ENCODE results near the gene CLSTN3.

CLSTN3 gene

GRCh38 chr12:7129872-7130691, at the start of gene CLSTN3:
Gene CLSTN3 (plus strand): TSS chr12:7130371. CDS start chr12:7130649, 278 bp downstream.
- DNase-seq (ENCODE audit: low read depth in 1 of 2, low spot score in 1 of 2), result peak; percentile 72 to 78

DNA sequence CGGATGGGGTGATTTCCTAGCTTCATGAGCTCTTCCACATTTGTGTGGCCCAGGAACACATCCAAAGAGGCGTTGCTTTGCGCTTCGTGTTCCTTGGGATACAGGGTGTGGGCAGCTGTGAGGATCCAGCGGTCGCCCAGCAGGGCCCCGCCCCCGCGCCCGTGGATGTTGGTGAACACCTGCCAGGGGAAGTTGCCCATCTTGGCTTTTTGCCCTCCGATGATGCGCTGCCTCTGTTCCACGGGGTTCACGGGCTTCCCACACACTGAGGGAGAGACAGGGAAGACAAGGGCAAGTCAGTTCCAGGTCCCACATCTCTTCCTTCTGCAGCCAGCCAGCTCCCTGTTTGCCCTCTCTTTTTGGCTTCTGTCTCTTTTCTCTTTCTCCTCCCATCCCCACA, 49.1 kb upstream of the CLSTN3 start:
- no peak for DNase-seq (ENCODE audit: low read depth in 1 of 2, low spot score in 1 of 2)

- no peak for DNase-seq (ENCODE audit: low read depth in 1 of 2, low spot score in 1 of 2)
These were observed 47.0 kb upstream of the CLSTN3 start for GRCh38 chr12:7083125-7083524.

DNA sequence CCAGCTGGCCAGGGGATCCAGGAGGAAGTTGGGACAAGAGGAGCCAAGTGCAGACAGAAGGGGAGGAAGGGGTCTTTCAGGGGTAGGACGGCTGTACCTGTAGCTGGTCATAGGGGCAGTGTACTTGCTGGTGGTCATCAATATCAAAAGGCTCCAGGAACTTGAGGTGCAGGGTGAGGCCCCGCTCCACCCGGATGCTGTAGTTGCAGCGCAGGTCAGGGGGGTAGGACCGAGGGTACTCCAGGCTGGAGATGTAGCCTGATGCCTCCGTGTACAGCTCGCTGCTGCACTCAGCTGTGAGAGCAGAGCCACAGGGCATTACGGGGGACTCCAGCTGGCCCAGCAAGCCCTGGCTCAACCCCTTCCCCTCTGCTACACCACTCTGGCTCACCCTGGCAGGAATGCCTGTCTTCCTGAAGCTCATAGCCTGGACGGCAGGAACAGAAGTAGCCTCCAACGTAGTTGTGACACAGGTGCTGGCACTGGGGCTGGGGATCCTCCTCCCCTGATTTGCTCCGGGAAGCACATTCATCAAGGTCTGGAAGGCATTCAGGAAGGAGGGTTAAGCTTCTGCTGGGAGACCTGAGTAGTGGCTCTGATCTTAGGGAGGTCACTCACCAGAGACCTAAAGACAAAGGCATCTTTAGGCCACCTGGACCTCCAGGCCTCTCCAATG, 40.8 kb upstream of the CLSTN3 start:
- no peak for DNase-seq (ENCODE audit: low read depth in 1 of 2, low spot score in 1 of 2)

DNA sequence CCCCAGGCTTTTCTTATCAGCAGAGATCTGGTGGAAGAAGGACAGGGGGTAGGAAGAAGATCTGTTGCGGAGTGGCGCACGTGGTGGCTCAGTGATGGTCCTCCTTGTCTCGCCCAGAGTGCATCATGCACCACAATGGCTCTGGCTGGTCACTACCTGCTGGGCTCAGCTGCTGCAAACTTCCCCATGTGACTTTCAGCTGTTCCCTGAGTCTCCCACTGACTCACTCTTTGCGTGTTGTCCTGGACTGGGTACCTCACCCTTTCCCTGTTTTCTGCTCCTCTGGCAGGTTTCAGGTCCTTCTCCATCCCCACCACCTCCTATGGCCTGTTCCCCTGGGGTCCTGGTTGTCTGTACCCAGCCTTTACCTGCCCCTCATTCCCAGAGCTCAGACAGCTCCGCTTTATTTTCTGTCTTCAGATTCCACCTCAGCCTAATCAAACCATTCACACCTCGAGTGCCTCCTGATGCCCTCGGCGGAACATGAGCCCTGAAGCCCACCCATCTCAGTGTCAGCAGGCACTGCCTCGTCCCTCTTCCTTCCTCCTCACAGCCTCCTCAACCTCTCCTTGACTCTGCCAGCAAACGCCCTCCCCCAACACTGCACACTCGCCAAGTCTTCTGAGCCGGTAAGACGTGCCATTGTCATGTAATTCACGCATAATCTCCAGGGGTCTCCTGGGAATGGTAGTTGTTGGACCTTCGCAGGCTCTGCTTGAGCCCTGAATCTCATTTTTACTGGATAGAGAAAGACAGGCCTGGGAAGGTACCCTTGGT, 39.8 kb upstream of the CLSTN3 start:
- no peak for DNase-seq (ENCODE audit: low read depth in 1 of 2, low spot score in 1 of 2)

DNA sequence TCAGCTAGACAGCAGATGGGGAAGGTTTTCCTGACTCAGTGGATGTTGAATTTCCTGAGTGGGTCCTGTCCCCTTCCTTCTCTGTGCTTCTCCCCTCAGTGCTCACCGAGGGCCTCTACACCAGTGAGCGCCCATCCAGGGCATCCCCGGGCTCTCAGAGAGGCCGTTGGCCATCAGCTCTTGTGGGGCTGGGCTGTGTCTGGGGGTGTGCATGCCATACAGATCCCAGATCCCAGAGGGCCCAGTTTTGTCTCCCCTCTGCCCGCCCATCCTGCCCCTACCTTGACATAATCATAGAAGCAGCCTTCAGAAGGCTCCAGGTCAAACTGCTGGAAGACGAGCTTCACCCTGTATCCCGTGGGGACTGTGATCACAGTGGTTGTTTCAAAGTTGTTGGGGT, 39.0 kb upstream of the CLSTN3 start:
- DNase-seq (ENCODE audit: low read depth in 1 of 2, low spot score in 1 of 2), result no peak

GRCh38 chr12:7091660-7092228, 38.4 kb upstream of the CLSTN3 start:
- DNase-seq (ENCODE audit: low read depth in 1 of 2, low spot score in 1 of 2), result no peak

DNA sequence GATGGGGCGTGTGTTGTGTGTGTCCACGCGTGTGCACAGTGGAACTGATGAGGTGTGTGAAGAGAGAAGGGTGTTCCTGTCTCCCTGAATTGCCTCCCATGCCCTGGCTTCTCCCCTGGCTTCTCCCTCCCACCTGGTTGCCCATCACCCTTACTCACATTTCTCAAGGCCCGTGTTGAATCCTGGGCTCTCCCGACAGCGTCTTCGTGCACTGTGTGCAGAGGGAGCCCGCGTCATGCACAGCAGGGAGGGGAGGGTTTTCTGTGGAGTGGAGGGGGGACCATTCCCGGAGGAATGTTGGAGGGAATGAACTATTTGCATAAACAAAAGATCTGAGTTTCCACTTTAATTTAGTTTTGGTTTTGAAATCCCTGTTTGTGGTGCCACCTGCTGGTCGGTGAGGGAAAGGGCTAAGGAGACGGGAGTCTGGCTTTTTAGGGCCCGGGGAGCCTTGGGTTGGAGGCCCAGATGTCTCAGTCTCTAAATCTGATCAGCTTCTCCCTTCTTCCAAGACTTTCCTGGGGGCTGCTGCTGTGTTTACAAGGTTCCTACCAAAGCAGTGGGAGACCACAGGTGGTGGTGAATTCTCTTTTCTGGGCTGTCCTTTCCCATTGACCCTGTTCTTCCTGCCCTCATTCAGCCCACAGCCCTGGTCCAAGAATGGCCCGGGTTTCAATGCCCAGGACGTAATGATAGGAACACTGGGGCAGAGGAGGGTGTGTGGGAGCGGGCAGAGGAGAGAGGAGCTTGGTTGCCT, 37.8 kb upstream of the CLSTN3 start, which contains the start of gene C1R:
TSS of gene C1R (minus strand) at position 217 of the 757 bp plus-strand sequence. CDS start at position 160, 57 bp downstream.
- peak; percentile 38 to 45 for DNase-seq (ENCODE audit: low read depth in 1 of 2, low spot score in 1 of 2)

GRCh38 chr12:7092986-7093460, 37.1 kb upstream of the CLSTN3 start:
- DNase-seq (ENCODE audit: low read depth in 1 of 2, low spot score in 1 of 2), result no peak

- DNase-seq (ENCODE audit: low read depth in 1 of 2, low spot score in 1 of 2), result no peak
These were observed 36.7 kb upstream of the CLSTN3 start for GRCh38 chr12:7093486-7093885.

DNA sequence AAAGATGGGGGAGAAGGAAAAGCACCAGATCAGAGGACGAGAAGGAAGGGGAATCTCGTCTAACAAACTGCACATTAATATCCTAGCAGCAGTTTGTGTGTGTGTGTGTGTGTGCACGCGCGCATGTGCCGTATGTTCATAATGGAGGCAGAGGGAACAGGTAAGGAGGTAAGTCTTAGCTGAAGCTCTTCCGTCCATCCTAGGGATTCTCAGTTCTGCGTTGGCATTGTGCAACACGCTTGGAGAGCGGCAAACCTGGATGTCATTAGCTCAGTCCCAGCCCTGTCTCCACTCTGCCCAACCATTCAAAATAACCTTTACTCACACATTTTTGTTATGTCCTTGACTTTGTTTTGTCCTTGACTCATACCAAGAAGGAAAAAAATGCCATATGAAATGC, 36.3 kb upstream of the CLSTN3 start:
- DNase-seq (ENCODE audit: low read depth in 1 of 2, low spot score in 1 of 2), result no peak

GRCh38 chr12:7096006-7096932, 33.9 kb upstream of the CLSTN3 start:
- DNase-seq (ENCODE audit: low read depth in 1 of 2, low spot score in 1 of 2), result no peak

- no peak for DNase-seq (ENCODE audit: low read depth in 1 of 2, low spot score in 1 of 2)
These were observed 33.2 kb upstream of the CLSTN3 start for GRCh38 chr12:7096979-7097378.

DNA sequence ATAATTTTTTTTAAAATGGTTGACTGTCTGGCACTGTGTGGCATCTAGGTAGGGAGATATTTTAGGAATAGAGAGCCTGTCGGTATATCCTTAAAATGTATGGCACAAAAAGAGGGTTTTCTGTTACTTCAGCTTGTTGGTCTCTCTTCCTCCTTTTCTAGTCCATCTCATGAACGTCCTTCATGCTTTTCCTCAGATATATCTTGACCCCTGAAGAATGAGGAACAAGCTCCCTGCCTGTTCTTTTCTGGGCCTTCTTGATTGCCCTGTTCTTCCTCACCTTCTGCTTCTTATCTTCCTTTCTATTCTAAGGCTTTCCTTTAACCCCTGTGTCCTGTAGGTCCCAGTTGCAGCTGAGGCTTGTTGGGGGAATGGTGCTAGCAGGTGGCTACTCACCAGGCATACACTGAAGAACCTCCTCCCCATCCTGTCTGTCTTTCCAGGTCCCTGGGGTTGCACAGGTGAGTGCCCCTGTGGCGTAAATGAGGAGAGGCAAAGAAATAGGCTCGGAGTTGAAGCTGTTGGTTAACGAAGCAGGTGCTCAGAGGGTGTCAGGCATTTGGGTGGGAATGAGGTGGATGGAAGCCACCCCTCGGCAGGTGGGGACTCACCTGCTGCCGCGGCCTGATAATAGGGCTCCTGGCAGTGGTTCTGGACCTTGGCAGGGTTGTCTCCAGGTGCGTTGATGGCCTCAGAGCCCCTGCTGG, 30.7 kb upstream of the CLSTN3 start:
- DNase-seq (ENCODE audit: low read depth in 1 of 2, low spot score in 1 of 2), result no peak

DNA sequence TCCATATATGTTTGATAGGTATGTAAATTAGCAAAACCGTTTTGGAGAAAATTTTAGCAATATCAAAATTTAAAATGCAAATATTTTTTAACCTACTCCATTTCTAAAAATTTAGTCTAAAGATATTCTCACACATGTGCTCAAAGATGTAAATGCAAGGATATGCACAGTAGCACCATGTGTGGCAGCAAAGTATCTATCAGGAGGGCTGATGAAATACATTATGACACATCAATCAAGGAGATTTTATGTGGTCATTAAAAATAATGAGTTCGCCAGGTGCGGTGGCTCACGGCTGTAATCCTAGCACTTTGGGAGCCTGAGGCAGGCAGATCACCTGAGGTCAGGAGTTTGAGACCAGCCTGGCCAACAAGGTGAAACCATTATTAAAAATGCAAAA, 29.9 kb upstream of the CLSTN3 start:
- no peak for DNase-seq (ENCODE audit: low read depth in 1 of 2, low spot score in 1 of 2)

DNA sequence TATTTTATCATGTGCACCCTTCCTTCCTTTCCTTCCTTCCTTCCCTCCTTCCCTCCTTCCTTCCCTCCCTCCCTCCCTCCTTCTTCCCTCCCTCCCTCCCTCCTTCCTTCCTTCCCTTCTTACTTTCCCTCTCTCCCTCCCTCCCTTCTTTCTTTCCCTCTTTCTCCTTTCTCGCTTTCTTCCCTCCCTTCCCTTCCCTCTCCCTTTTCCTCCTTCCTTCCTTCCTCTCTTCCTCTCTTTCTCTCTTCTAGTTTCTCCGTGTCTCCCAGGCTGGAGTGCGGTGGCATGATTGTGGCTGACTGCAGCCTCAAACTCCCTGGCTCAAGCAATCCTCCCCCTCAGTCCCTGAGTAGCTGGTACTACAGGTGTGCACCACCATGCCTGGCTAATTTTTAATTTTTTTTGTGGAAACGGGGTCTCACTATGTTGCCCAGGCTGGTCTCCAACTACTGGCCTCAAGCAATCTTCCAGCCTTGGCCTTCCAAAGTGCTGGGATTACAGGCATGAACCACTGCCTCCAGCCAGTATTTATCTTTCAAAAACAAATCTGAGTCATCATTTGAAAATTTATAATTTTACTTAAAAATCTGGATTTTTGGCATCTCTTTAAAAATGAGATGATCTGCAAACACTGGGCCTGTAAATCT, 29.0 kb upstream of the CLSTN3 start:
- DNase-seq (ENCODE audit: low read depth in 1 of 2, low spot score in 1 of 2), result no peak

DNA sequence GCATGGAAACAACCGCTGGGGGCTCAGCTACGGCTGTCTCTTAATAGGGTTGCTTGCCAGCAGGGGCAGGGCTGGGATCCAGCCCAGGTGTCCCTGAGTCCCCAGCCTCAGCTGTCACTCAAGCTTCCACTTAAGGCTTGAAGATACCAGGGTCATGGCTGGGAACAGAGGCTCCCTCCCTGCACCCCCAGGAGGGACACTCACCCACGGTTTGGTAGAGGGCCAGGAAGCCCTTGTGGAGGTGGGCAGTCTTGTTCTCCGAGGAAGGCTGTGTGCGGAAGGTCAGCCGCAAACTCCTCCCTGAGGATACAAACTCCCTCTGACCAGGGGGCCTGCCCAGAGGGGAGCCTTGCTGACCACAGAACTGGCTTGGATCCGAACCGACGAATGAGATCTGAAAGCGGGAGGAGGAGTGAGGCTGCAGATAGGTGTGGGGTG, 28.5 kb upstream of the CLSTN3 start:
- DNase-seq (ENCODE audit: low read depth in 1 of 2, low spot score in 1 of 2), result no peak

DNA sequence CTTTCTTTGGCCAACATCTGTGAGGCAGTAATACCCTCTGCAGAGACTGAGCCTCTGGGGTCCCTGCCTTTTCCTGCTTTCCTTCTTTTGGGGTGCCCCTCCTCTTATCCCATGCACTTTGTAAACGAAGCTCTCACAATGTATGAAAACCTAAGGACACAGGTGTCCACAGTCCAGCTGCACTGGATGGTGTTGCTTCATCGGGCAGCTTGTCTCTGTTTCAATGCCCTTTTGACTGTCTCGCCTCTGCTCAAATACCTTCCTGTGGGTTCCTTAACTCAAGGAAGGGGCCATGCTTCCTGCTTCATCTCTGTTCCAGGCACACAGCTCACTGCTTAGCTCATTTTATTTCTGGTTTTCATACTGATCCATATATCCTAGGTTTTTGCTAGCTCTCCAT, 27.6 kb upstream of the CLSTN3 start:
- DNase-seq (ENCODE audit: low read depth in 1 of 2, low spot score in 1 of 2), result no peak

All from activated T-helper 1 cell treated with anti-CD3 and anti-CD28 coated beads, Interleukin-2, amount 50 U/mL, for 16 hours (primary cell).